Activated CD4-positive, alpha-beta T cell treated with anti-CD3 and anti-CD28 coated beads for 24 hours (primary cell): ENCODE measurements around the gene HBEGF.

Experiments
- DNase-seq, 2 donors: peaks; one replicate each; pipeline ENCODE4 v3.0.0-alpha.2; 2020; ENCODE audit warnings: low read depth in 2 of 2

Gene HBEGF

GRCh38 chr5:140336388-140336787 lies 10.0 kb downstream of the HBEGF start:
- DNase-seq: no peak

GRCh38 chr5:140331638-140332037 lies 14.8 kb downstream of the HBEGF start:
- DNase-seq: no peak

DNA sequence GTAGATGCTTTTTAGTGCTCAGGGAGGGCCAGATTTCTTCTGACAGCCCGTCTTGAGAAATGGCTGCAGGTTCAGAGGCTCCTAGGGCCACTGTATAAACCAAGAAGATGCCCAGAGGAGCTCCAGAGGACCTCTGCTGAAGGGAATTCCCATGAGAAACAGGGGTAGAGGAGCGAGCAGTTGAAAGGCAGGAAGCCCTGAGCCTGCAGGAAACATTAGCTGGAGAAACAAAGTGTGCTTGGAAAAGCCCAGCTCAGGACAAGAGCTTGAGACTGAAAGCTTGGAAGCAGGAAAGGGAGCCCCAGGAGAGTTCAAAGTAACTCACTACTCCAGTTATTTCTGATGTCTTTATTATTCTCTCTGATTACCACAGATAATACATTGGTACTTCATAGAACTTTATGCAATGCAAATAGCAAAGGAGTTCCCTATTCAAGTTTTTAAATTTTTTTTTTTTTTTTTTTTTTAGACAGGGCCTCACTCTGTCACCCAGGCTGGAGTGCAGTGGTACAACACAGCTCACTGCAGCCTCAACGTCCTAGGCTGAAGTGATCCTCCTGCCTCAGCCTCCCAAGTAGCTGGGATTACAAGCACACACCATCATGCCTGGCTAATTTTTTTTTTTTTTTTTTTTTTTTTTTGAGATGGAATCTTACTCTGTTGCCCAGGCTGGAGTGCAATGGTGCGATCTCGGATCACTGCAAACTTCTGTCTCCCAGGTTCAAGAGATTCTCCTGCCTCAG lies 16.5 kb downstream of the HBEGF start:
- DNase-seq: no peak

DNA sequence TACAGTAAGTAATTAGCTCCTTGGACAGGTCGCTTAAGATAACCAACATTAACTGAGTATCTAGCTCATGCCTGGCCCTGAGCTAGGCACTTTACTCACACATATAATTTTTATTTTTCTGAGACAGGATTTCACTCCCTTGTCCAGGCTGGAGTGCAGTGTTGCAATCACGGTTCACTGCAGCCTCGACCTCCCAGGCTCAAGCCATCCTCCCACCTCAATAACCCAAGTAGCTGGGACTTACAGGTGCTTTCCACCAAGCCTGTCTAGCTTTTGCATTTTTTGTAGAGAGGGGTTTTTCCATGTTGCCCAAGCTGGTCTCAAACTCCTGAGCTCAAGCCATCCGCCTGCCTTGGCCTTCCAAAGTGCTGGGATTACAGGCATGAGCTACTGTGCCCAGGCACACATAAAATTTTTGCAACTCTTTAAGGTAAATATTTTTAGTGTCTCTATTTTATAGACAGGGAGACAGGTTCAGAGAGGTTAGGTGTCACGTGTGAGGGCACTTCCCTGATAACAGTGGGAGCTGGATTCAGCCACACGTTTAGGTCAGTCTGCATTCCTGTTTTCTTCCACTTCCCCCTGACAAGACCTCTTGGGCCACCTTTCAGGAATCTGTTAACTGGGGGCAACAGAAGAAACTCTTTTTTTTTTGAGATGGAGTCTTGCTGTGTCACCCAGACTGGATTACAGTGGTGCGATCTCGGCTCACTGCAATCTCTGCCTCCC lies 18.2 kb downstream of the HBEGF start:
- DNase-seq: no peak

DNA sequence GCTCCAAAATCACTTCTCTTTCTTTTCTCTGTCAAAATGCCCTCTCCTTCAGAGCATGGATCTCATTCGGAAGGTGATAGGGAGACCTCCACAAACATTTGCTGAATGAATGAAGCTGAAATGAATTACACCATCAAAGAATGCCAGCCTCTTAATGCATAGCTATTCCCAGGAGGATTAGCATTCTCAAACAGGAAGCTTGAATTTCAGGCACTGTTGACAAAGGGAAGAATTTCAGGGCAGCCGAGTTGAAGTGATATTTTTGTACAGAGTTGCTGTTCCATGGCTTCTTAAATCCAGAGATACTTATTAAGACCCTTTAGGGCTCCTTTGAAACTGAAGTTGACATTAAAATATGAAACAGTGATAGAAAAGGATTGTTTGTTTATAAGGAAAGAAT lies 18.8 kb downstream of the HBEGF start:
- DNase-seq: no peak

DNA sequence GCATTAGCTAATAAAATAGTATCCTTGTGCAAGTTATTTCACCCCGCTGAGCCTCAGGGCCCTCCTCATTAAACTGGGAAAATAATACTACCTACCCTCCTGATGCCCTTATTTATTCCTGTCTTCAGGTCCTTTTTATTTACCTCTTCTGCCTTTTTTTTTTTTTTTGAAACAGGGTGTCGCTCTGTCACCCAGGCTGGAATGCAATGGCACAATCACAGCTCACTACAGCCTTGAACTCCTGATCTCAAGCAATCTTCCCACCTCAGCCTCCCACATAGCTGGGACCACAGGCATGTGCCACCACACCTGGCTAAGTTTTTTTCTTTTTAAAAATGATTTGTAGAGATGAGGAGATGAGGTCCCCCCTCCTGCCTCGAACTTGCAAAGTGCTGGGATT lies 20.9 kb downstream of the HBEGF start:
- no peak for DNase-seq

DNA sequence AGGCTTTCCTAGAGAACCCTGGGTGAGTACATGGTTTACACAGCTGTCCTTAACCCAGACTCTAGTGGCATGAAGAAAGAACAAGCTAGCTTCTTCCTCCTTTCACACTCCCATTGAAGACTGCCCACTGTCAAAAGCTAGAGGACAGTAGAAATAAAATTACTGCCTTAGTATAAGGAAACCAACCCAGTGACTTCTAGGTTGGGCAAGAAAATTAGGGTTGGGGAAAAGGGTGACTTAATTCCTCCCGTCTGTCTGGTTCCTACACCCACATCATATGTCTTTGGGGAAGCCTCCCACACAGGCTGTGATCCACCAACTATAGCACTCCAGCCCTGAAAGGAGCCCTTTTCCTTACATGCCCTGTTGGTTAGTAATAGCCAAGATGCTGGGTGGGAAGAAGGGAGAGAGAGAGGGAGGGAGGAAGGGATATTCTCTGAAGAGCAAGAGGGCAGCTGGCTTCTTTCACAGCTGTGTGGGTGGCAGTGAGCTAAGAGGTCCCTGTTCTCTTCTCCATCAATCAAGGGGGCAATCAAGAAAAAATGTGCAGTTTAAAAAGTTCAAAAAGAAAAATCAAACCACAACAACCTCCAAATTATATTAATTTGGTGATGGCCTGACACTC lies 21.7 kb downstream of the HBEGF start:
- no peak for DNase-seq

GRCh38 chr5:140324041-140324600 lies 22.3 kb downstream of the HBEGF start:
- no peak for DNase-seq

- DNase-seq: no peak
Measured at GRCh38 chr5:140322751-140323731, 23.4 kb downstream of the HBEGF start.

GRCh38 chr5:140321796-140322195 lies 24.6 kb downstream of the HBEGF start:
- DNase-seq: no peak

DNA sequence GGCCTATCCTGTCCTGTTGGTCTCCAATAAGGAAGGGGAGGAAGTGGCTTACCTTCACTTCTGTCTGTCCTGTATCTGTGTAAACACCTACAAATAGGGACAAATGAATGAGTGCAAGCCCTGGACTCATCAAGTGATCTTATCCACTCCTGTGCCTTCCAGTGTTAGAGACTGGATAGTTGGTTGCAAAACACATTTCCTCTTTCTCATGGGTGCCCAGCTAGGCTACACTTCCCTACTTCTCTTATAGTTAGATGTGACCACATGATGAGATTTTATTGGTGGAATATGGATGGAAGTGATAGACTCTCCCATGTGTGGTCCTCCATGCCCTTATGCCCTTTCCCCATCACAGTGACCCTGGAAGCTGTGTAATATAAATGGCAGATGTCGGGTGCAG lies 26.6 kb downstream of the HBEGF start:
- DNase-seq: no peak

GRCh38 chr5:140318792-140319191 lies 27.6 kb downstream of the HBEGF start:
- DNase-seq: no peak

GRCh38 chr5:140317859-140318258 lies 28.5 kb downstream of the HBEGF start:
- no peak for DNase-seq

GRCh38 chr5:140312791-140313189 lies 33.6 kb downstream of the HBEGF start:
- no peak for DNase-seq

DNA sequence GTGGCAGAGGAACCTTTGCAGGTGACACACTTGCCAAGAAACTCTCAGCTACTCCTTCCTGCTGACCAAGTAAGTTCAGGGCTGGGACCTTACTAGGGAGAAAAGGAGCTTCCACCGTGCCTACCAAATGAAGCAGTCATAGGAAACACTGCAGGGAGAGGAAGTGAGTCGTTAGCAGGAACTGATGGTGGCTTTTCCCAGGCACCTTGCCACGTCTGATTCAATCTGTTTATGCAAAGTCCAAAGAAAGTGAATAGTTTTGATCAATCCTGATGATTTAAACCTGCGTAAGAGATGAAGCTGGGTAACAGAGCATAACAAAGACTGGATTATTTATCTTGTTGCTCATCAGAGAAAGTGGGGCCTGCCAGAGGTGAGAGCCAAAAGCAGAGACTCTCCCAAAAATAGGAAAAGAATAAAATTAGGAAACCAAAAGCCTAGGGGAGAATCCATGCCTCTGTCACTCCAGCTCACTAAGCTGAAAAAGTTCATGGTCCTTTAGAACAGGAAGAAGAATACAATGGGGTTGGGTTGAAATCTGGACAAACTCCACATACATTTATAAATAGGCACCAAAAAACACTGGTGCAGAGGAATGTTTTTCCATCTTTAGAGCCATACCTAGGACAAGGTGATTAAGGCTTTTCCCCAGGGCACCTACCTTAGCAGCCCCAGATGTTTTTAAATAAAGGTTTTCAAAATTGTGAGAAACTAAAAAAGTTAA lies 34.2 kb downstream of the HBEGF start:
- DNase-seq: no peak

DNA sequence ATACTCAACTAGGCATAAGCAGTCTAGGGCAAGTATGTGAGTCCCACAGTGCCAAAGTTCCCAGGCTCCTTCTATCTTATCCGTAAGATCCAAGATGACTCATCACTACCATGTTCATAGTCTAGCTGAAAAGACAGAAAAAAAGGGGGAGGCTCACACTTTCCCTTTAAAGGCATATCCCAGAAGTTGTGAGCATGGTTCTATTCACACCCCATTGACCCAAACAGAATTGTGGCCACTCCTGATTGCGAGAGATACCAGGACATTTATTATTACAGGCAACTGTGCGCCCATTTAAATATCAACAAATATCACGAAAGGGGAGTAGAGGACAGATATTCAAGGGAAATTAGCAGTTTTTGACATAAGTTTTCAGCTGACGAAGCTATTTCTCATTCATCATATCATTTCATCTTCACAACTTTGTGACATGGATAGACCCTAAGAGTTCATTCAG lies 35.4 kb downstream of the HBEGF start:
- no peak for DNase-seq

- no peak for DNase-seq
Measured at GRCh38 chr5:140310434-140310833, 36.0 kb downstream of the HBEGF start.

- DNase-seq: no peak
Measured at GRCh38 chr5:140309706-140310249, 36.6 kb downstream of the HBEGF start.

- DNase-seq: no peak
Measured at GRCh38 chr5:140305471-140305870, 40.9 kb downstream of the HBEGF start.

GRCh38 chr5:140303966-140304365 lies 42.4 kb downstream of the HBEGF start:
- DNase-seq: no peak
